ENCODE results near the gene BTD. TPM values are rescaled to one million over a fixed set of nuclear protein-coding genes. Genes with fewer than 3 reads are reported as not detected.
"Not testable (repeated sequence)": the region's sequence is repeated elsewhere in the genome, so short reads cannot be mapped to it uniquely, and the experiment has no call there.

Gene BTD
- total and polyA plus RNA-seq, 2 donors (not counting 3 experiments of a cell fraction or from before 2014, with no cell fraction given), result 20.3 to 32.2 TPM

DNA sequence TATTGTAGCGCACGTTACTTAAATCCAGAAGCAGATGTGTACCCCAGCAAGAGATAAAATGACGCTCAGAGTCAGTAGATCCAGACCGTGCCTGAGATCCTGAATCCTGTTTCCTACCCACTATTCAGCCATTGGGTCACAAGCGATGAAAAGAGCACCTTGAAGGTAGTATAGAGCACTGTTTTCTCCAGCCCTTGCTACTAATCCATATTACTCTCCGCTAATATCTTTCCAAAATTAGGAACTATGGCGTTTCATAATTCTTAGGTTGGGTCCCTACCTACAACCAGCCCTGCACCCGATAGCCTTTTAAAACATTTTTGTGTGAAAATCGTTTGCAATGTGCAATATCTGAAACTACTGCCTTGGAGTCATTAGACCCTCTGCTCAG is 596 bp downstream of the BTD start:
- ChIA-PET CTCF (interaction anchor here (1.4 to 2.3 kb wide), 5 partner anchors 25 to 650 kb away, joined by 3 to 10 read pairs (median 6); partner anchors contain the start of gene ANKRD28), POLR2A (interaction anchor here (1.5 to 1.7 kb wide), 2 partner anchors 28 to 204 kb away, joined by 5 to 6 read pairs; no protein-coding TSS in a partner anchor)
- DNase-seq (ENCODE audit: low read depth, low spot score), result no peak
- H3K9me1 ChIP-seq (replicated peaks; ENCODE audit: control insufficient read depth, extremely low read depth, insufficient read depth, low read length), result no peaks in the 10 kb centered on the region
- TF ChIP-seq GATA2 (IDR thresholded peaks at IDR 0.05; ENCODE audit: insufficient read depth, insufficient read length, low read depth, low read length) (no peak), POLR2A (IDR thresholded peaks at IDR 0.05; ENCODE audit: low read depth, low read length) (no peak), POLR2AphosphoS5 (IDR thresholded peaks at IDR 0.05; ENCODE audit: insufficient read depth, low read depth, low read length) (no peak), FOS (IDR thresholded peaks at IDR 0.05; ENCODE audit: borderline replicate concordance, insufficient read depth, low read length) (no peak), JUN (IDR thresholded peaks at IDR 0.05; ENCODE audit: borderline replicate concordance, insufficient read depth, insufficient read length, low read depth) (no peak), MYC (IDR thresholded peaks at IDR 0.05; ENCODE audit: low read depth, low read length) (no peak), EZH2 (IDR thresholded peaks at IDR 0.05; ENCODE audit: borderline replicate concordance, low read depth, low read length, severe bottlenecking) (no peak)
- TF ChIP-seq, protein P1, sequence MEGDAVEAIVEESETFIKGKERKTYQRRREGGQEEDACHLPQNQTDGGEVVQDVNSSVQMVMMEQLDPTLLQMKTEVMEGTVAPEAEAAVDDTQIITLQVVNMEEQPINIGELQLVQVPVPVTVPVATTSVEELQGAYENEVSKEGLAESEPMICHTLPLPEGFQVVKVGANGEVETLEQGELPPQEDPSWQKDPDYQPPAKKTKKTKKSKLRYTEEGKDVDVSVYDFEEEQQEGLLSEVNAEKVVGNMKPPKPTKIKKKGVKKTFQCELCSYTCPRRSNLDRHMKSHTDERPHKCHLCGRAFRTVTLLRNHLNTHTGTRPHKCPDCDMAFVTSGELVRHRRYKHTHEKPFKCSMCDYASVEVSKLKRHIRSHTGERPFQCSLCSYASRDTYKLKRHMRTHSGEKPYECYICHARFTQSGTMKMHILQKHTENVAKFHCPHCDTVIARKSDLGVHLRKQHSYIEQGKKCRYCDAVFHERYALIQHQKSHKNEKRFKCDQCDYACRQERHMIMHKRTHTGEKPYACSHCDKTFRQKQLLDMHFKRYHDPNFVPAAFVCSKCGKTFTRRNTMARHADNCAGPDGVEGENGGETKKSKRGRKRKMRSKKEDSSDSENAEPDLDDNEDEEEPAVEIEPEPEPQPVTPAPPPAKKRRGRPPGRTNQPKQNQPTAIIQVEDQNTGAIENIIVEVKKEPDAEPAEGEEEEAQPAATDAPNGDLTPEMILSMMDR (IDR thresholded peaks at IDR 0.05; ENCODE audit: extremely low read depth in 1 of 2, insufficient read depth in 1 of 2, low read depth in 1 of 2, low read length in 2 of 2), result no peak
- TF ChIP-seq, protein P2, sequence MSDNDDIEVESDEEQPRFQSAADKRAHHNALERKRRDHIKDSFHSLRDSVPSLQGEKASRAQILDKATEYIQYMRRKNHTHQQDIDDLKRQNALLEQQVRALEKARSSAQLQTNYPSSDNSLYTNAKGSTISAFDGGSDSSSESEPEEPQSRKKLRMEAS (IDR thresholded peaks at IDR 0.05; ENCODE audit: insufficient read depth, insufficient read length), result no peak
- peak overlapping the region; percentile 70 for H3K4me2 ChIP-seq (ENCODE audit: insufficient read depth, low read length)
- peak overlapping the region; percentile 61 for H3K27ac ChIP-seq (ENCODE audit: insufficient read depth, low read depth, low read length)
- peak overlapping the region; percentile 49 for H2AFZ ChIP-seq (ENCODE audit: low read depth, low read length)
- peak overlapping the region; percentile 23 to 86 (median 73) for H3K4me3 ChIP-seq (replicated peaks in 1 of 3; ENCODE audit: insufficient read depth in 1 of 3, low read depth in 1 of 3, low read length in 3 of 3)
- H3K79me2 ChIP-seq (ENCODE audit: control insufficient read depth, insufficient read depth, low read length), result peaks cover 7% of the 10 kb centered on the region
- no peaks in the 10 kb centered on the region for H3K27me3 ChIP-seq (ENCODE audit: control insufficient read depth in 2 of 2, insufficient read depth in 2 of 2, low read length in 2 of 2)
- H3K9me3 ChIP-seq (replicated peaks; ENCODE audit: control insufficient read depth, insufficient read depth, low read length), result no peaks in the 10 kb centered on the region
- intact Hi-C loops (cut with micrococcal nuclease) (no loop called here), dilution Hi-C loops (cut with MboI; ENCODE audit: extremely low pct_ligation_motif_present, low sequenced_read_pairs) (no loop called here)
- no peak for FAIRE-seq
- H3K4me1 ChIP-seq (ENCODE audit: control insufficient read depth, extremely low read depth, insufficient read depth, low read length), result peaks cover 21% of the 10 kb centered on the region
- H3K9ac ChIP-seq (replicated peaks; ENCODE audit: extremely low read depth, insufficient read depth, low read length), result peak overlapping the region; percentile 75
- no peaks in the 10 kb centered on the region for H4K20me1 ChIP-seq (replicated peaks; ENCODE audit: control insufficient read depth, extremely low read depth, insufficient read depth, low read length)
- BruUV-seq (replicated peaks), result TSS peak; percentile 78
- peaks cover 0 to 7% of the 10 kb centered on the region in 2 experiments for H3K36me3 ChIP-seq (ENCODE audit: control insufficient read depth in 2 of 2, extremely low read depth in 1 of 2, insufficient read depth in 2 of 2, low read length in 2 of 2)

DNA sequence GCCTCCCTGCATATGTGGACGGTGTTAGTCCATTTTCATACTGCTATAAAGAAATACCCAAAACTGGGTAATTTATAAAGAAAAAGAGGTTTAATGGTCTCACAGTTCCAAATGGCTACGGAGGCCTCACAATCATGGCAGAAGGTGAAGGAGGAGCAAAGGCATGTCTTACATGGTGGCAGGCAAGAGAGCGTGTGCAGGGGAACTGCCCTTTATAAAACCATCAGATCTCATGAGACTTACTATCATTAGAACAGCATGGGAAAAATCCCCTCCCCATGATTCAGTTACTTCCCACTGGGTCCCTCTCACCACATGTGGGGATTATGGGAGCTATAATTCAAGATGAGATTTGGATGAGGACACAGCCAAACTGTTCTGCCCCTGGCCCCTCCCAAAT is 1.3 kb downstream of the BTD start:
- BruUV-seq (replicated peaks); H2AFZ ChIP-seq (ENCODE audit: low read depth, low read length); FAIRE-seq; H3K4me2 ChIP-seq (ENCODE audit: insufficient read depth, low read length); DNase-seq (ENCODE audit: low read depth, low spot score); H3K79me2 ChIP-seq (ENCODE audit: control insufficient read depth, insufficient read depth, low read length); H3K4me3 ChIP-seq (replicated peaks in 1 of 3; ENCODE audit: insufficient read depth in 1 of 3, low read depth in 1 of 3, low read length in 3 of 3); POLR2A ChIA-PET; H3K27ac ChIP-seq (ENCODE audit: insufficient read depth, low read depth, low read length); CTCF ChIA-PET; H3K9me1 ChIP-seq (replicated peaks; ENCODE audit: control insufficient read depth, extremely low read depth, insufficient read depth, low read length); H4K20me1 ChIP-seq (replicated peaks; ENCODE audit: control insufficient read depth, extremely low read depth, insufficient read depth, low read length); dilution Hi-C loops (cut with MboI; ENCODE audit: extremely low pct_ligation_motif_present, low sequenced_read_pairs); H3K27me3 ChIP-seq (ENCODE audit: control insufficient read depth in 2 of 2, insufficient read depth in 2 of 2, low read length in 2 of 2); H3K36me3 ChIP-seq (ENCODE audit: control insufficient read depth in 2 of 2, extremely low read depth in 1 of 2, insufficient read depth in 2 of 2, low read length in 2 of 2); H3K9ac ChIP-seq (replicated peaks; ENCODE audit: extremely low read depth, insufficient read depth, low read length); intact Hi-C loops (cut with micrococcal nuclease); H3K9me3 ChIP-seq (replicated peaks; ENCODE audit: control insufficient read depth, insufficient read depth, low read length): not testable (repeated sequence)
- peaks cover 28% of the 10 kb centered on the region for H3K4me1 ChIP-seq (ENCODE audit: control insufficient read depth, extremely low read depth, insufficient read depth, low read length)

DNA sequence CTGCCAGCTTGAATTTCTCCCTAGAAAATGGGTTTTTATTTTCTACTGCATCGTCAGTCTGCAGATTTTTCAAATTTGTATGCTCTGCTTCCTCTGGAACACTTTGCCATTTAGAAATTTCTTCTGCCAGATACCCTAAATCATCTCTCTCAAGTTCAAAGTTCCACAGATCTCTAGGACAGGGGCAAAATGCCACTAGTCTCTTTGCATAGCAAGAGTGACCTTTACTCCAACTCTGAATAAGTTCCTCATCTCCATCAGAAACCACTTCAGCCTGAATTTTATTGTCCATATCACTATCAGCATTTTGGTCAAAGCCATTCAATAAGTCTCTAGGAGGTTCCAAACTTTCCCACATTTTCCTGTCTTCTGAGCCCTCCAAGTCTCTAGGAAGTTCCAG is 3.0 kb downstream of the BTD start:
- H3K9me1 ChIP-seq (replicated peaks; ENCODE audit: control insufficient read depth, extremely low read depth, insufficient read depth, low read length); H2AFZ ChIP-seq (ENCODE audit: low read depth, low read length); H3K27ac ChIP-seq (ENCODE audit: insufficient read depth, low read depth, low read length); H4K20me1 ChIP-seq (replicated peaks; ENCODE audit: control insufficient read depth, extremely low read depth, insufficient read depth, low read length); H3K36me3 ChIP-seq (ENCODE audit: control insufficient read depth in 2 of 2, extremely low read depth in 1 of 2, insufficient read depth in 2 of 2, low read length in 2 of 2); intact Hi-C loops (cut with micrococcal nuclease); H3K4me2 ChIP-seq (ENCODE audit: insufficient read depth, low read length); dilution Hi-C loops (cut with MboI; ENCODE audit: extremely low pct_ligation_motif_present, low sequenced_read_pairs); H3K4me3 ChIP-seq (replicated peaks in 1 of 3; ENCODE audit: insufficient read depth in 1 of 3, low read depth in 1 of 3, low read length in 3 of 3); DNase-seq (ENCODE audit: low read depth, low spot score); H3K9ac ChIP-seq (replicated peaks; ENCODE audit: extremely low read depth, insufficient read depth, low read length); BruUV-seq (replicated peaks); H3K9me3 ChIP-seq (replicated peaks; ENCODE audit: control insufficient read depth, insufficient read depth, low read length); POLR2A ChIA-PET; H3K79me2 ChIP-seq (ENCODE audit: control insufficient read depth, insufficient read depth, low read length); H3K27me3 ChIP-seq (ENCODE audit: control insufficient read depth in 2 of 2, insufficient read depth in 2 of 2, low read length in 2 of 2); FAIRE-seq: not testable (repeated sequence)
- CTCF ChIA-PET, result interaction anchor here (1.4 kb wide), 1 partner anchor 26 kb away, joined by 4 read pairs; no protein-coding TSS in a partner anchor
- H3K4me1 ChIP-seq (ENCODE audit: control insufficient read depth, extremely low read depth, insufficient read depth, low read length), result peaks cover 38% of the 10 kb centered on the region

Data from endothelial cell of umbilical vein (primary cell).